Ishikawa (cell line): ENCODE measurements around the gene HBA2.

Experiments used
- CEBPB ChIP-seq: IDR thresholded peaks from 2 replicates; pipeline ENCODE4 v1.6.1; 2012
- CREB1 ChIP-seq: IDR thresholded peaks from 2 replicates; pipeline ENCODE4 v1.6.1; 2012; ENCODE audit warnings: low read depth
- EGR1 ChIP-seq: IDR thresholded peaks from 2 replicates; pipeline ENCODE4 v1.6.1; 2012
- EP300 ChIP-seq: IDR thresholded peaks from 2 replicates; pipeline ENCODE4 v1.6.1; 2012; ENCODE audit warnings: borderline replicate concordance
- FOXM1 ChIP-seq: IDR thresholded peaks from 2 replicates; pipeline ENCODE4 v1.6.1; 2012; ENCODE audit warnings: low read depth, borderline replicate concordance
- NFIC ChIP-seq: IDR thresholded peaks from 2 replicates; pipeline ENCODE4 v1.6.1; 2012
- RAD21 ChIP-seq: IDR thresholded peaks from 2 replicates; pipeline ENCODE4 v1.6.1; 2012; ENCODE audit warnings: low read depth
- REST ChIP-seq: IDR thresholded peaks from 2 replicates; pipeline ENCODE4 v1.6.1; 2012; ENCODE audit warnings: low read depth, mild to moderate bottlenecking
- TAF1 ChIP-seq: IDR thresholded peaks from 2 replicates; pipeline ENCODE4 v1.6.1; 2012; ENCODE audit warnings: low read depth, mild to moderate bottlenecking
- TCF12 ChIP-seq: IDR thresholded peaks from 2 replicates; pipeline ENCODE4 v1.6.1; 2012; ENCODE audit warnings: low read depth
- TEAD4 ChIP-seq: IDR thresholded peaks from 2 replicates; pipeline ENCODE4 v1.6.1; 2012
- USF1 ChIP-seq: IDR thresholded peaks from 2 replicates; pipeline ENCODE4 v1.6.1; 2012
- YY1 ChIP-seq: IDR thresholded peaks from 2 replicates; pipeline ENCODE4 v1.6.1; 2012; ENCODE audit warnings: low read depth
- ZBTB7A ChIP-seq: IDR thresholded peaks from 2 replicates; pipeline ENCODE4 v1.6.1; 2012; ENCODE audit warnings: low read depth
- TF ChIP-seq, protein P1 (sequence below): IDR thresholded peaks from 2 replicates; pipeline ENCODE4 v1.6.1; 2012

HBA2 gene

DNA sequence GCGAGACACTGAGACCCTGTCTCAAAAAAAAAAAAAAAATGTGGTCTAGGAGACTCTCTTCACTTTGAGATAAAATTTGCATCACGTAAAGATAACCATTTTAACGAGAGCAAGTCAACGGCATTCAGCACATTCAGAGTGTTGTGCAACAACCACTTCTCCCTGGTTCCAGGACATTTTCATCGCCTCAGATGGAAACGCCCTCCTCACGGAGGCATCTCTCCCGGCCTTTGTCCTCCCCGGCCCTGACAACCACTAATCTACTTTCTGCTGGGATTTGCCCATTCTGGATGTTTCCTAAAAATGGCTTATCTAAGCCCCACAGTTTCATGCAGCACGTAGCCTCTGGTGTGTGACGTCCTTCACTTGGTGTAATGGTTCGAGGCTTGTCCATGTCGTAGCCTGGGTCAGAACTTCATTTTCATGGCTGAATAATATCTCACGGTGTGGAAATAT is 27.9 kb upstream of the HBA2 start:
- TF ChIP-seq, protein P1, sequence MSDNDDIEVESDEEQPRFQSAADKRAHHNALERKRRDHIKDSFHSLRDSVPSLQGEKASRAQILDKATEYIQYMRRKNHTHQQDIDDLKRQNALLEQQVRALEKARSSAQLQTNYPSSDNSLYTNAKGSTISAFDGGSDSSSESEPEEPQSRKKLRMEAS: no peak
- no peak for TF ChIP-seq EP300
- TF ChIP-seq TAF1: no peak
- no peak for TF ChIP-seq REST
- TF ChIP-seq YY1: no peak

GRCh38 chr16:146646-147045 is 26.0 kb upstream of the HBA2 start:
- no peak for TF ChIP-seq FOXM1
- TF ChIP-seq RAD21: no peak

- TF ChIP-seq ZBTB7A (no peak), RAD21 (no peak), TAF1 (no peak), EP300 (no peak), TEAD4 (no peak), TCF12 (no peak), CREB1 (no peak), REST (no peak), CEBPB (no peak), YY1 (no peak), NFIC (no peak), EGR1 (no peak), USF1 (no peak), FOXM1 (no peak)
These were observed 23.5 kb upstream of the HBA2 start for GRCh38 chr16:149024-149660.

DNA sequence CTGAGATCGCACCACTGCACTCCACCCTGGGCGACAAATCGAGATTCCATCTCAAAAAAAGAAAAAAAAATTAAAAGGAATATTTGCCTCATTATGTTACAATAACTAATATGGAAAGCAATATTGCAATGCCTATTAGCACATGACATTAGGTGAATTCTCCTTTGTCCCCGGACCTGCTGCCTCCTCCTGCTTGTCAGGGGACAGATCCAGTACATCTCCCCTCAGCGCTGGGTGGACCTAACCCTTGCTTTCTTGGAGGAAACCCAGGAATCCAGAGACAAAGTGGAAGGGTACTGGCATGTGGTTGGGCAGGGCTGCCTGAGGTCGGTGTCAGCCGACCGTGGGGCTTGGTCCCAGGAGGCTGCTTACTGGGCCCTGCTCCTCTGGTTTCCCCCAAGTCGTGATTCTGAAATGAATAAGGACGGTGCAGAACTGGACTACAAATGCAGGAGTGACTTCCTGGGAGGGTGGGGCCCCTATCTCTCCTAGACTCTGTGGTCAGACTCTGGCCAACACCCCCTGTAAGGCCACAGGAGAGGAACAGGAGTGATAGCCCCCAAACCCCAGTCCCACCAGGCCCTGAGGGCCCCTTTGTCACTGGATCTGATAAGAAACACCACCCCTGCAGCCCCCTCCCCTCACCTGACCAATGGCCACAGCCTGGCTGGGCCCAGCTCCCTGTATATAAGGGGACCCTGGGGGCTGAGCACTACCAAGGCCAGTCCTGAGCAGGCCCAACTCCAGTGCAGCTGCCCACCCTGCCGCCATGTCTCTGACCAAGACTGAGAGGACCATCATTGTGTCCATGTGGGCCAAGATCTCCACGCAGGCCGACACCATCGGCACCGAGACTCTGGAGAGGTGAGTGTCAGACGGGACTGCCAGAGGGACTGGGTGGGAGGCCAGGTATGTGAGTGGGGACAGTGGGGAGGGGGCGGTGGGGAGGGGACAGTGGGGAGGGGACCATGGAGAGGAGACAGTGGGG is 20.2 kb upstream of the HBA2 start, which contains the start of gene HBZ:
HBZ (plus strand) TSS at position 504 of the 988 bp plus-strand sequence; CDS start at position 770, 266 bp downstream.
- TF ChIP-seq NFIC (no peak), USF1 (no peak), RAD21 (no peak), CEBPB (no peak), REST (no peak), EP300 (no peak), TEAD4 (no peak), FOXM1 (no peak), CREB1 (no peak), YY1 (no peak), TAF1 (no peak), TCF12 (no peak), ZBTB7A (no peak)
- TF ChIP-seq, protein P1: no peak
